Daoy (cell line): ENCODE measurements around the gene IGSF11. TPM values are rescaled to one million over a fixed set of nuclear protein-coding genes. Genes with fewer than 3 reads are reported as not detected.

Experiments
- DNase-seq: peaks from one replicate; pipeline ENCODE4 v3.0.0-alpha.2; 2015; ENCODE audit warnings: low read depth
- total RNA-seq: library from RNA; depleted of rRNA; stranded (reverse); fragments of >200 nt; shearing (Covaris generic); gene quantifications from 2 replicates; pipeline ENCODE4 v1.2.3, GENCODE V29; 2014; rRNA removed

Gene IGSF11
- total RNA-seq, 1 experiment from 2014 or later = 0.11 TPM

- peak; percentile 68 for DNase-seq
Observed at GRCh38 chr3:118884748-118885206, 149.9 kb downstream of the IGSF11 start.

DNA sequence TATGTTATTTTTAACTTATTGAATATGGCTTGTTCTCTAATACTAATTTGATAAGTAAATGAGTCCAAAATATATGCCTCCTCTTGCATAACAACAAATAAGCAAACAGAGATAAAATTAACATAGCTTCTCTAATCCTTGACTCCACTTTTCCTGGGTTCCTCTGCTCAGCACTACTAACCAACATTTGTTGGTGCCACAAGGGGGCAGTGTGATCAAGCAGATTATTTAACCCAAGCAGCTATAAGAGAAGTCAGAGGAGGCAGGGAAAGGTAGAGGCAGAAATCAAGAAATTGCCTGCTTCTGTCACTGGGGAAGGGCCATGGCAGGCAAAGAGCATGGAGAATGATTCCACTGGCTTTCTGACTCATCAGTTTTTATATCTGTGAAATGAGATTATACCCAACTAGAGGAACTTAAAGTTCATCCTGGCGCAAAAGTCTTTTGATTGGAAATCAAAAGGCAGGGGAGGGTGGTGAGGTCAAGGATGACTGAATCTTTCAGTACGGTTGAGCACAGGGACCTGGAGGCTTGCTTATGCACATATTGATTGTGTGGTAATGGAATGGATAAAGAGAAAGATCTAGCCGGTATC is 152.2 kb downstream of the IGSF11 start:
- DNase-seq = peak; percentile 66

DNA sequence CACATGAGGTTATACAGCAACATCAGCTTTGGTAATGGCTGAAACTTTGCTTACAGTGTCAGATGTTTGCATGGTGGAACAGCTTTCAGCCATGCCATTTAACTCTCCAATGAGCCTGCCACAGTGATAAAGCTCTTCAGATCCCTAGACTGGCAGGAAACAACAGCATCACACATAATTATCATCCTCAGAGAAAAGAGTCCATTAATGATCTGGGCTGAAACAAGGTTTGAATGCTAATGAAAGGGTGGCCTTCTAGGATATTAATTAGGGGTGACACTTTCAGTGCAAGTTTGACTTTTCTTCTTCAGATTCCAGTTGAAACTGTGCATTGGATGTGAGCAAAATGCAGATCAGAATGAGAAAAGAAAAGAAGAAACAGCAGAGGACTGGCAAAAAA is 166.6 kb downstream of the IGSF11 start:
- DNase-seq = no peak

DNA sequence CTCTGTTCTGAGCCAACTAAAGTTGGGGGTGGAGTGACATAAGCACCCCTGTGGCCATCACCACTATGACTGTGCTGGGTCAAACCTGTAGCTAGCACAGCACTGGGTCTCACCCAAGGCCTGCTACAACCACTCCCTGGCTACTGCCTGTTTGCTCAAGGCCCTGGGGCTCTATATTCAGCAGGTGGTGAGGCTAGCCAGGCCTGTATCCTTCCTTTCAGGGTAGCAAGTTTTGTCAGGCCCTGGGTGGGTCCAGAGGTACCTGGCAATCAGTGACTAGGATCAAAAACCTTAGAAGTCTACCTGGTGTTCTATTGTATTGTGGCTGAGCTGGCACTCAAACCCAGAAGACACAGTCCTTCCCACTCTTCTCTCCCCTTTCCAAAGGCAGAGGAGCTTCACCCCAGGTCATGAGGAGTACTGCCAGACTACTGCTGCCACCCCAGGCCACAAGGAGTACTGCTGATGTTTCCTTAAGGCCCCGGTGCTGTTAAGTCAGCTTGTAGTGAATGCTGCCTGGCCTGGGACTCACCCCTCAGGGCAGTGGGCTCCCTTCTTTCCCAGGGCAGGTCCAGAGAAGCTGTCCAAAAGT is 170.8 kb downstream of the IGSF11 start:
- DNase-seq = no peak

DNA sequence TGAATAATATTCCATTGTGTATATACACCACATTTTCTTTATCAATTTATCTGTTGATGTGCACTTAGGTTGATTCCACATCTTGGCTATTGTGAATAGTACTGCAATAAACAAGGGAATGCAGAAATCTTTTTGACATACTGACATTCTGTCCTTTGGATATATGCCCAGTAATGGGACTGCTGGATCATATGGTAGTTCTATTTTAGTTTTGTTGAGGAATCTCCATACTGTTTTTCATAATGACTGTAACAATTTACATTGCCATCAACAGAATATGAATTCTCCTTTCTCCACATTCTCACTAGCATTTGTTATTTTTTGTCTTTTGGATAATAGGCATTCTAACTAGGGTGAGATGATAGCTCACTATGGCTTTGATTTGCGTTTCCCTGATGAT is 174.7 kb downstream of the IGSF11 start:
- DNase-seq = no peak

GRCh38 chr3:118851466-118852193 is 183.0 kb downstream of the IGSF11 start:
- peak; percentile 63 for DNase-seq

- no peak for DNase-seq
Observed at GRCh38 chr3:118850687-118851086, 184.0 kb downstream of the IGSF11 start.

Other genes starting within 250 kb of the IGSF11 start
- gene TEX55, start 111.3 kb upstream of the IGSF11 start, total RNA-seq = not detected in 2 replicates
- gene UPK1B, start 138.8 kb upstream of the IGSF11 start, total RNA-seq = not detected in 2 replicates
- 15.0 and 15.9 TPM in 2 replicates for gene B4GALT4, start 206.0 kb upstream of the IGSF11 start, total RNA-seq